Uterus (tissue), 2 donors: Measurements from ENCODE around the gene NDUFS3.

Experiments used
- POLR2A ChIP-seq, 2 donors: fragments of 450-650 bp; IDR thresholded peaks; one replicate each; pipeline ENCODE4 v1.6.1; 2016; ENCODE audit warnings: antibody characterized with exemption in 2 of 2, mild to moderate bottlenecking in 1 of 2, moderate library complexity in 1 of 2
- TF ChIP-seq, protein P1 (sequence below), 4 experiments: fragments of 200-600 bp in 2 of 4; fragments of 450-650 bp in 2 of 4; sonication (generic) in 2 of 4; IDR thresholded peaks; one replicate each; pipeline ENCODE4 v1.5.1; 2016 to 2019; ENCODE audit warnings: antibody characterized with exemption in 4 of 4, mild to moderate bottlenecking in 2 of 4, moderate library complexity in 1 of 4

DNA sequence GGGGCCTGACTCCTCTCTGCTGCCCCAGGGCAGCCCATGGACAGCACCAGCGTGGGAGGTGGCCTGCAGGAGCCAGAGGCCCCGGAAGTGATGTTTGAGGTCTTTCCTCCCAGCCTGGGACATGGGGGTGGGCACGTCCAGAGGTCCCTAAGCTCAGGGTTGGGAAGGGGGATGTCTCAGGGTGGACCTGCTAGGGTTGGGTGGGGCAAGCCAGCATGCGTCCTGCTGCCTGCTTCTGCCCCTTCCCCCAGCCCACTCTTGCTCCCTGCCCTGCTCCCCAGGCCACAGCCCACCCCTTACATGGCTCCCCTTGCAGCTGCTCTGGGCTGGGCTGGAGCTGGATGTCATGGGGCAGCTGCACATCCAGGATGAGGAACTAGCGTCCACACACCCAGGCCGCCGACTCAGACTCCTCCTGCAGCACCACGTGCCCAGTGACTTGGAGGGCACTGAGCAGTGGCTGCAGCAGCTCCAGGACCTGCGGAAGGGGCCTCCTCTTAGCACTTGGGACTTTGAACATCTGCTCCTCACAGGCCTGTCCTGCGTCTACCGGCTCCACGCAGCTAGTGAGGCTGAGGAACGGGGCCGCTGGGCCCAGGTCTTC, 9.0 kb downstream of the NDUFS3 start:
- TF ChIP-seq, protein P1, sequence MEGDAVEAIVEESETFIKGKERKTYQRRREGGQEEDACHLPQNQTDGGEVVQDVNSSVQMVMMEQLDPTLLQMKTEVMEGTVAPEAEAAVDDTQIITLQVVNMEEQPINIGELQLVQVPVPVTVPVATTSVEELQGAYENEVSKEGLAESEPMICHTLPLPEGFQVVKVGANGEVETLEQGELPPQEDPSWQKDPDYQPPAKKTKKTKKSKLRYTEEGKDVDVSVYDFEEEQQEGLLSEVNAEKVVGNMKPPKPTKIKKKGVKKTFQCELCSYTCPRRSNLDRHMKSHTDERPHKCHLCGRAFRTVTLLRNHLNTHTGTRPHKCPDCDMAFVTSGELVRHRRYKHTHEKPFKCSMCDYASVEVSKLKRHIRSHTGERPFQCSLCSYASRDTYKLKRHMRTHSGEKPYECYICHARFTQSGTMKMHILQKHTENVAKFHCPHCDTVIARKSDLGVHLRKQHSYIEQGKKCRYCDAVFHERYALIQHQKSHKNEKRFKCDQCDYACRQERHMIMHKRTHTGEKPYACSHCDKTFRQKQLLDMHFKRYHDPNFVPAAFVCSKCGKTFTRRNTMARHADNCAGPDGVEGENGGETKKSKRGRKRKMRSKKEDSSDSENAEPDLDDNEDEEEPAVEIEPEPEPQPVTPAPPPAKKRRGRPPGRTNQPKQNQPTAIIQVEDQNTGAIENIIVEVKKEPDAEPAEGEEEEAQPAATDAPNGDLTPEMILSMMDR (IDR thresholded peaks at IDR 0.05) = no peak
- no peak for TF ChIP-seq POLR2A (IDR thresholded peaks at IDR 0.05)
